Bronchial epithelial cell (primary cell): ENCODE measurements around the gene FHOD3. TPM values are rescaled to one million over a fixed set of nuclear protein-coding genes. Genes with fewer than 3 reads are reported as not detected.
A peak's percentile ranks its signal among the peaks of the same experiment; 100 is the strongest.

Experiments
- DNase-seq: peaks from one replicate; pipeline ENCODE4 v3.0.0-alpha.2; 2010; ENCODE audit warnings: low read depth
- FAIRE-seq: peaks from 2 replicates; lab custom pipeline; 2011; peaks lifted over from hg19 to GRCh38; lab: Jason Lieb, UNC
- H3K27me3 ChIP-seq: 2 replicates; pipeline ENCODE4 v1.5.1; 2011; ENCODE audit warnings: low read length; ENCODE audit not compliant: control insufficient read depth, insufficient read depth
- H3K36me3 ChIP-seq: 2 replicates; pipeline ENCODE4 v1.5.1; 2011; ENCODE audit warnings: low read length; ENCODE audit not compliant: control insufficient read depth, insufficient read depth
- H3K4me3 ChIP-seq: 2 replicates; pipeline ENCODE4 v1.5.1; 2011; ENCODE audit warnings: mild to moderate bottlenecking, low read depth, low read length, control low read depth
- CTCF ChIP-seq: IDR thresholded peaks from 2 replicates; pipeline ENCODE4 v1.5.1; 2011; ENCODE audit warnings: mild to moderate bottlenecking, moderate library complexity, low read length, control low read depth, inconsistent platforms; ENCODE audit not compliant: insufficient read depth, severe bottlenecking
- total RNA-seq: library from RNA; depleted of rRNA; stranded (reverse); fragments of >200 nt; gene quantifications from 2 replicates; pipeline ENCODE4 v1.2.1, GENCODE V29; 2014

The FHOD3 gene
- total RNA-seq, 1 donor from 2014 or later: 15.8 TPM

- H3K27me3 ChIP-seq: no peaks in the 10 kb centered on the region
- H3K4me3 ChIP-seq: no peak overlapping the region
- no peak for DNase-seq
- H3K36me3 ChIP-seq: no peaks in the 10 kb centered on the region
- TF ChIP-seq CTCF: no peak
- no peak for FAIRE-seq
Observed at GRCh38 chr18:36408606-36409005, 111.1 kb downstream of the FHOD3 start.

DNA sequence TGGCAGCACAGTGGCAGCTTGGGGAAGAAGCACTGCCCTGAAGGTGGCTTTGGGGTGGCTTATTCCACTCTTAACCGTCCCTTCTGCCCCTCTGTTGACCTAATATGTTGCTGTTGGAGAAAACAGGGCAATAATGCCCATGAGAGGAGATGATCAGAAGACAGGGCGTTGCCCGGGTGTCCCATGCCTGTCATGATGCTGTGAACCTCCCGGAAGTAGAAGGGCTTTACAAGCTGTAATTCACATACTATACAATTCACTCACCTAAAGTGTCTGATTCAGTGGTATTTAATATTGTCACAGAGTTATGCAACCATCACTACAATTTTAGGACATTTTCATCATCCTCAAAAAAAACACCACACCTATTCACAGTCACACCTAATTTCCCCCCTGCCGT, 112.3 kb downstream of the FHOD3 start:
- no peak for FAIRE-seq
- Histone ChIP-seq H3K27me3 (no peaks in the 10 kb centered on the region), H3K36me3 (no peaks in the 10 kb centered on the region), H3K4me3 (no peak overlapping the region)
- no peak for DNase-seq
- no peak for TF ChIP-seq CTCF

GRCh38 chr18:36410346-36410745, 112.8 kb downstream of the FHOD3 start:
- no peak for TF ChIP-seq CTCF
- FAIRE-seq (no peak), DNase-seq (peak; percentile 67)
- Histone ChIP-seq H3K27me3 (no peaks in the 10 kb centered on the region), H3K36me3 (no peaks in the 10 kb centered on the region), H3K4me3 (no peak overlapping the region)

- FAIRE-seq: no peak
- H3K4me3 ChIP-seq: no peak overlapping the region
- H3K36me3 ChIP-seq: no peaks in the 10 kb centered on the region
- peak; percentile 47 for DNase-seq
- H3K27me3 ChIP-seq: no peaks in the 10 kb centered on the region
- TF ChIP-seq CTCF: peak; percentile 62
Observed at GRCh38 chr18:36411745-36412168, 114.2 kb downstream of the FHOD3 start.

DNA sequence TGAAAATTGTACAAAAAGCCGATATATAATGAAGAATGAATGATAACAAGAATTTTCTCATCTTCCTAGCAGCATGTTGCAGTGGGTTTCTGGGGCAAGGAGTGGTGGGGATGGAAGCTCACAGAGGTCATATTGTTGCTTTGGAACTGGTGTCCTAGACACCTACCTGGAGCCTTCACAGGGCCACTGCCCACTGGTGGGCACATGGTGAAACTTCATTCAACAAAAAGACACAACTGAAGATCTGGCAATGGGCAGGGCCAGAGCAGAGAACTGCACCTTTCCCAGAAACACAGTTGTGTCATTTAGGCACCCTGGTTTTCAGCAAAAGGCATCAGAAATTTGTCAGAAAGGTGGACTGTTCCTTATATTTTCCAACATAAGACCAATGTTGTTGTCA, 115.3 kb downstream of the FHOD3 start:
- H3K27me3 ChIP-seq: no peaks in the 10 kb centered on the region
- FAIRE-seq (peak; percentile 43), DNase-seq (peak; percentile 46)
- TF ChIP-seq CTCF: peak; percentile 64
- no peaks in the 10 kb centered on the region for H3K36me3 ChIP-seq
- no peak overlapping the region for H3K4me3 ChIP-seq

DNA sequence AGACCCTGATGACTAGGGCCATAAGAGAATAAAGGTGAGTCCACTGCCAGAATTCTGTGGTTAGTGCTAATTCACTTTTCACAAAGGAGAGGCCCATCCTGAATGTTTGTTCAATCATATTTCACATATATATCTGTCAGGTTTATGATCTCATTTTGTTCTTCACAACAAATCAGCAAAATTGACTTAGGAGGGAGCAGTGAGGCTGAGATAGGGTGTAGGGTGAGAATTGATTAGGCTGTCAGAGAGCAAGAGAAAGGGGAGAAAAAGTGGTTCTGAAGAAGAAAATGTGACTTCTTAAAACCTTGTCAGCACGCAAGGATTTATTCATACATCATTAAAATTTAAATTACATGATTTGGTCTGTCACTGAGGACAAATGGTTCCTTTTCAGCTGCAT, 117.7 kb downstream of the FHOD3 start:
- no peaks in the 10 kb centered on the region for H3K27me3 ChIP-seq
- TF ChIP-seq CTCF: no peak
- DNase-seq (no peak), FAIRE-seq (no peak)
- no peak overlapping the region for H3K4me3 ChIP-seq
- H3K36me3 ChIP-seq: no peaks in the 10 kb centered on the region
